HEK293T (cell line): ENCODE data around the gene KRTAP22-2.

Experiments
- ARNT ChIP-seq: fragments of 450-650 bp; IDR thresholded peaks from 2 replicates; pipeline ENCODE4 v1.6.1; 2017; ENCODE audit warnings: mild to moderate bottlenecking
- ELF4 ChIP-seq: fragments of 450-650 bp; IDR thresholded peaks from 2 replicates; pipeline ENCODE4 v1.6.1; 2017; ENCODE audit warnings: antibody characterized with exemption

DNA sequence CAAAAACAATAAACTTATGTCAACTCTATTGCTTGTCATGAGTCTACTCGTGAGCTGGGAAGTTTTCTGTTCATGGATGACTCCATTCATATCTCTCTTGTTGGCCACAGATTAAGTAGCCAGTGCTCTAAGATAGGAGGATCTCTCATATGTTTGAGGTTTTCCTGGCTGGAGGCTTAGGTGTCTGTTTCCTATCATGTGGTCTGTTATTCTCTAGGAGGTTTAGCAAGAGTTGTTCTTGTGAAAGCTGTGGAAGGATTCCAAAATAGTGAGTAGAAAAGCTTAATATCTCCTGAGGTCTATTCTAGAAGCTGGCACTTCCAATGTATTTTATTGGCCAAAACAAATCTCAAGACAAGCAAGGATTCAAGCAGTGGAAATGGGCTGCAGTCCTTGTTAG lies 39.0 kb upstream of the KRTAP22-2 start:
- no peak for TF ChIP-seq ELF4
- no peak for TF ChIP-seq ARNT
